ENCODE data around the gene KLHL5. TPM values are rescaled to one million over a fixed set of nuclear protein-coding genes. Genes with fewer than 3 reads are reported as not detected.
"Not testable (repeated sequence)": the region's sequence is repeated elsewhere in the genome, so short reads cannot be mapped to it uniquely, and the experiment has no call there.

Gene KLHL5
- total RNA-seq, 1 donor from 2014 or later = 27.3 TPM

DNA sequence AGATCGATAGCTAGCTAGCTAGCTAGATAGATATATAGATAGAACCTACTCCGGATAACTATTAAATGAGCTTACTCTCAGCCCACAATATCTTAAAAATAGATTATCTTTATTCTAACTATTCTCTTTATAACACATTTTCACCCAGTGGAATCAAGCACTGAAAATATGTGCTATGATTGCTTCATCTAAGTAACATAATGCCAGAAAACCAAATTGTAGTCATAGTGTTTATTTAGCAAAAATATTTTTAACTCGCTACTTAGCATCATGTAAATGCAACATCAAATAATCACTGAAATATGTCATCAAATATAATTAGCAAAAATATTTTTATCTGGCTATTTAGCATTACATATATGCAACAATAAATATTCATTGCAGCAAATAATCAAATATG is 31.3 kb upstream of the KLHL5 start:
- Mint-ChIP-seq H3K36me3 (no peaks in the 10 kb centered on the region), H3K4me1 (ENCODE audit: unreplicated experiment) (no peaks in the 10 kb centered on the region), H3K4me3 (no peak overlapping the region), H3K27me3 (no peaks in the 10 kb centered on the region), H3K9me3 (no peaks in the 10 kb centered on the region), H3K27ac (no peak overlapping the region)
- DNase-seq (ENCODE audit: extremely low spot score, unreplicated experiment) = no peak
- TF ChIP-seq, protein P1, sequence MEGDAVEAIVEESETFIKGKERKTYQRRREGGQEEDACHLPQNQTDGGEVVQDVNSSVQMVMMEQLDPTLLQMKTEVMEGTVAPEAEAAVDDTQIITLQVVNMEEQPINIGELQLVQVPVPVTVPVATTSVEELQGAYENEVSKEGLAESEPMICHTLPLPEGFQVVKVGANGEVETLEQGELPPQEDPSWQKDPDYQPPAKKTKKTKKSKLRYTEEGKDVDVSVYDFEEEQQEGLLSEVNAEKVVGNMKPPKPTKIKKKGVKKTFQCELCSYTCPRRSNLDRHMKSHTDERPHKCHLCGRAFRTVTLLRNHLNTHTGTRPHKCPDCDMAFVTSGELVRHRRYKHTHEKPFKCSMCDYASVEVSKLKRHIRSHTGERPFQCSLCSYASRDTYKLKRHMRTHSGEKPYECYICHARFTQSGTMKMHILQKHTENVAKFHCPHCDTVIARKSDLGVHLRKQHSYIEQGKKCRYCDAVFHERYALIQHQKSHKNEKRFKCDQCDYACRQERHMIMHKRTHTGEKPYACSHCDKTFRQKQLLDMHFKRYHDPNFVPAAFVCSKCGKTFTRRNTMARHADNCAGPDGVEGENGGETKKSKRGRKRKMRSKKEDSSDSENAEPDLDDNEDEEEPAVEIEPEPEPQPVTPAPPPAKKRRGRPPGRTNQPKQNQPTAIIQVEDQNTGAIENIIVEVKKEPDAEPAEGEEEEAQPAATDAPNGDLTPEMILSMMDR (conservative IDR thresholded peaks at IDR 0.05) = no peak

DNA sequence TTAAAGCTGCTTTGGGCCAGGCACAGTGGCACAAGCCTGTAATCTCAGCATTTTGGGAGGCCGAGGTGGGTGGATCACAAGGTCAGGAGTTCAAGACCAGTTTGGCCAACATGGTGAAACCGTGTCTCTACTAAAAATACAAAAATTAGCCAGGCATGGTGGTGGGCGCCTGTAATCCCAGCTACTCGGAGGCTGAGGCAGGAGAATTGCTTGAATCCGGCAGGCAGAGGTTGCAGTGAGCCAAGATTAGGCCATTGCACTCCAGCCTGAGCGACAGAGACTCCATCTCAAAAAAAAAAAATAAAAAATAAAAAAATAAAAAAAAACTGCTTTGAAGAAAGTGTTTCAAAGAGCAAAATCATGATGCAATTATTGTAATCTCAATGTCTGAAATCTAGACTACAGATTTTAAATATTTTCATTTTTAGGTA is 30.4 kb upstream of the KLHL5 start:
- not testable (repeated sequence) for H3K36me3 Mint-ChIP-seq; H3K4me1 Mint-ChIP-seq (ENCODE audit: unreplicated experiment); H3K27me3 Mint-ChIP-seq; H3K9me3 Mint-ChIP-seq; DNase-seq (ENCODE audit: extremely low spot score, unreplicated experiment); H3K27ac Mint-ChIP-seq; H3K4me3 Mint-ChIP-seq

GRCh38 chr4:39032218-39033085 is 29.6 kb upstream of the KLHL5 start, which contains the start of gene TMEM156:
TSS of gene TMEM156 (minus strand) at chr4:39032409. CDS start at chr4:39032313, 96 bp downstream.
- Mint-ChIP-seq H3K4me3 (no peak within 1 kb of the TSS), H3K27me3 (no peaks in the 10 kb centered on the region), H3K36me3 (no peaks in the 10 kb centered on the region), H3K4me1 (ENCODE audit: unreplicated experiment) (peaks cover 5% of the 10 kb centered on the region), H3K27ac (no peak within 1 kb of the TSS), H3K9me3 (no peaks in the 10 kb centered on the region)
- no peak for DNase-seq (ENCODE audit: extremely low spot score, unreplicated experiment)
- TF ChIP-seq, protein P1 (conservative IDR thresholded peaks at IDR 0.05) = no peak

DNA sequence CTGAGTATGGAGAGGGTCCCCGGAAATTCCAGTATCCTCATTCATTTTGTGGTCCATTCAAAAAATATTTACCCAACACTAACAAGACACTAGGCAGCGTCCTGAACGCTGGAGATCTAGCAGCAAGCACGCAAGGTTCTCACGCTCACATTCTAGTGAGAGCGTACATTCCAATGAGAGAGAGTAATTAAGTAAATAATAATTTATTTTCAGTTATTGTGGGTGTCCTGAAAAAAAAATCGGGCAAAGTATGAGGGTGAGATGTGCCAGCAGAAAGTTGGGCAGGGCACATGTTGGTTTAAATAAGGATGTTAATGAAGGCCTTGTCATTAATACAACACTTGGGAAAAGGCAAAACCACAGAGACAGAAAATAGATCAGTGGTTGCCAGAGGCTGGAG is 25.9 kb upstream of the KLHL5 start:
- H3K27me3 Mint-ChIP-seq = no peaks in the 10 kb centered on the region
- no peaks in the 10 kb centered on the region for H3K9me3 Mint-ChIP-seq
- no peak for DNase-seq (ENCODE audit: extremely low spot score, unreplicated experiment)
- TF ChIP-seq, protein P1 (conservative IDR thresholded peaks at IDR 0.05) = no peak
- no peak overlapping the region for H3K27ac Mint-ChIP-seq
- H3K36me3 Mint-ChIP-seq = no peaks in the 10 kb centered on the region
- H3K4me1 Mint-ChIP-seq (ENCODE audit: unreplicated experiment) = peaks cover 13% of the 10 kb centered on the region
- no peak overlapping the region for H3K4me3 Mint-ChIP-seq

GRCh38 chr4:39037491-39037825 is 24.6 kb upstream of the KLHL5 start:
- Mint-ChIP-seq H3K27ac (peak overlapping the region; percentile 32), H3K36me3 (no peaks in the 10 kb centered on the region), H3K9me3 (no peaks in the 10 kb centered on the region), H3K27me3 (no peaks in the 10 kb centered on the region), H3K4me1 (ENCODE audit: unreplicated experiment) (peaks cover 18% of the 10 kb centered on the region), H3K4me3 (no peak overlapping the region)
- TF ChIP-seq, protein P1 (conservative IDR thresholded peaks at IDR 0.05) = no peak
- no peak for DNase-seq (ENCODE audit: extremely low spot score, unreplicated experiment)

GRCh38 chr4:39037941-39038340 is 24.1 kb upstream of the KLHL5 start:
- peak overlapping the region; percentile 32 for H3K27ac Mint-ChIP-seq
- no peaks in the 10 kb centered on the region for H3K27me3 Mint-ChIP-seq
- no peak overlapping the region for H3K4me3 Mint-ChIP-seq
- TF ChIP-seq, protein P1 (conservative IDR thresholded peaks at IDR 0.05) = no peak
- no peaks in the 10 kb centered on the region for H3K9me3 Mint-ChIP-seq
- peaks cover 19% of the 10 kb centered on the region for H3K4me1 Mint-ChIP-seq (ENCODE audit: unreplicated experiment)
- no peak for DNase-seq (ENCODE audit: extremely low spot score, unreplicated experiment)
- H3K36me3 Mint-ChIP-seq = no peaks in the 10 kb centered on the region
